ENCODE measurements around the gene DEFB129.

DNA sequence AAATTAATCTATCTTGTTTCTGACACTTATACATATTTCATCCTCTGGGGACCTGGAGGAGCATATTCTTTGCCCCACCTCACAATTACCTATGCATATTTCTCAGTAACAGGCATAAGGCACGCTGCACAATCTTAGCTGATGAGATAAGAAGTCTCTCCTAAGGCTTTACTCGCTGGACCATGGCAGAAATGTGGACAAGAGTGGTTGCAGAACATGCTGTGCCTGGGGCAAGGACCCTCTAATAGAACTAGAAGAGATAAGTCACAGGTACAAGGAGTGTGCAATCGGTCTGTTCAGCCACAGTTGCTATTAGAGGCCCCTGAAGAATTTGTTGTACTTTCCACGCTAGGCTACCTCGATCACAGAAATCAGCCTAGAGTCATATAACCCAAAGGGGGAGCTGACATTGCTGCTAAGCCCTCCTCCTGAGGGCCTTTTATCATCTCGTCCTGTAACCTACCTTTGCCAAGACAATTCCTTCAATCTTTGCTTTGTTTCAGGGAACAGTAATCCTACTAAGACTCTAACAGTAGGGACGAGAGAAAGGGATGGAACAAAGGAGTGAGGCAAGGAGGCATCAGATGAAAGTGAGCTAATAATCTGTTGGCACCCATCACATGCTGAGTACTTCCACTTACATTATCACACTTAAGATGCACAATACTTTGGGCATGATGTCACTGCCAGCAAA, 16.1 kb upstream of the DEFB129 start:
- no peak for TF ChIP-seq SP1 (IDR thresholded peaks at IDR 0.05)
- TF ChIP-seq, protein P1, sequence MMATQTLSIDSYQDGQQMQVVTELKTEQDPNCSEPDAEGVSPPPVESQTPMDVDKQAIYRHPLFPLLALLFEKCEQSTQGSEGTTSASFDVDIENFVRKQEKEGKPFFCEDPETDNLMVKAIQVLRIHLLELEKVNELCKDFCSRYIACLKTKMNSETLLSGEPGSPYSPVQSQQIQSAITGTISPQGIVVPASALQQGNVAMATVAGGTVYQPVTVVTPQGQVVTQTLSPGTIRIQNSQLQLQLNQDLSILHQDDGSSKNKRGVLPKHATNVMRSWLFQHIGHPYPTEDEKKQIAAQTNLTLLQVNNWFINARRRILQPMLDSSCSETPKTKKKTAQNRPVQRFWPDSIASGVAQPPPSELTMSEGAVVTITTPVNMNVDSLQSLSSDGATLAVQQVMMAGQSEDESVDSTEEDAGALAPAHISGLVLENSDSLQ (IDR thresholded peaks at IDR 0.05): no peak
